T-helper 17 cell (primary cell): Measurements from ENCODE around the gene SYTL3. TPM values are rescaled to one million over a fixed set of nuclear protein-coding genes. Genes with fewer than 3 reads are reported as not detected.
"Not testable (repeated sequence)": the region's sequence is repeated elsewhere in the genome, so short reads cannot be mapped to it uniquely, and the experiment has no call there.

ENCODE experiments used
- ATAC-seq: fragments of 150-1000 bp; cut with Tn5 transposase; 2 replicates; pipeline ENCODE4 v1.10.0; 2021; ENCODE audit warnings: mild to moderate bottlenecking, moderate library complexity
- DNase-seq, 3 donors: peaks; one replicate each; pipeline versions ENCODE4 v3.0.0 to v3.0.0-alpha.2; 2020 to 2021
- H3K9me3 ChIP-seq: one replicate; pipeline ENCODE4 v1.7.0; 2013; ENCODE audit warnings: low read length, mild to moderate bottlenecking; ENCODE audit not compliant: control insufficient read depth, poor library complexity, severe bottlenecking
- H3K27ac Mint-ChIP-seq: one replicate; pipeline ENCODE4 v1.8.0; 2022; ENCODE audit warnings: mild to moderate bottlenecking, moderate library complexity, mixed read lengths
- H3K27me3 Mint-ChIP-seq: one replicate; pipeline ENCODE4 v1.8.0; 2022; ENCODE audit warnings: mixed read lengths
- H3K36me3 Mint-ChIP-seq: one replicate; pipeline ENCODE4 v1.8.0; 2022; ENCODE audit warnings: low read depth, mixed read lengths
- H3K4me1 Mint-ChIP-seq: one replicate; pipeline ENCODE4 v1.8.0; 2022; ENCODE audit warnings: mild to moderate bottlenecking, mixed read lengths
- H3K4me3 Mint-ChIP-seq: one replicate; pipeline ENCODE4 v1.8.0; 2022; ENCODE audit warnings: mild to moderate bottlenecking, moderate library complexity, mixed read lengths
- total RNA-seq, 4 donors: library from RNA in 2 of 4; stranded (reverse) in 2 of 4; gene quantifications; one replicate each; pipeline ENCODE4 v1.2.3 and lab custom pipeline; 2022 to 2026

Gene SYTL3
- total RNA-seq, 2 donors from 2014 or later = 28.9 to 36.1 TPM

- Mint-ChIP-seq H3K4me1 (peaks cover 8% of the 10 kb centered on the region), H3K4me3 (no peak overlapping the region), H3K27me3 (no peaks in the 10 kb centered on the region), H3K36me3 (peaks cover 9% of the 10 kb centered on the region), H3K27ac (peak overlapping the region; percentile 77)
- no peak for ATAC-seq
- no peak for DNase-seq
- no peaks in the 10 kb centered on the region for H3K9me3 ChIP-seq
Observed at GRCh38 chr6:158667360-158667981, 17.6 kb downstream of the SYTL3 start.

DNA sequence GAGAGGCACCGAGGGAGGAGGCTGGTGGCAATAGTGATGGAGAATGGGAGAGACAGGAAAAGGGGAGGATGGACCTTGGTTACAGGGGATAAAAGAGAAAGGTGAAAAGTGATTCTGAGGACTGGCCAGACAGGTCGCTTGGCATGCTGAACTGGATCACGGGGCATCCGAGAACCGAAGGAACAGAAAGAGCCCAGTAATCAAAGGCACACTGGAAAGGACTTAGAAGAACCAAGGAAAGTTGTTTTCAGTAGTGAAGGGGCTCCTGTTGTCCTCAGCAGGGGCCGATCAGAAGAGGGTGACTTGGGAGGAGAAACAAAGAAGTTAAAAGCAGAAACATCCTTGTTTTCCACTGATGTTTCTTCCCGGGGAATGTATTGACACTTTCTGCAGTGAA lies 18.9 kb downstream of the SYTL3 start:
- no peaks in the 10 kb centered on the region for H3K9me3 ChIP-seq
- peak overlapping the region; percentile 77 for H3K27ac Mint-ChIP-seq
- no peaks in the 10 kb centered on the region for H3K27me3 Mint-ChIP-seq
- H3K4me3 Mint-ChIP-seq = no peak overlapping the region
- ATAC-seq (no peak), DNase-seq (no peak)
- peaks cover 9% of the 10 kb centered on the region for H3K36me3 Mint-ChIP-seq
- peaks cover 5% of the 10 kb centered on the region for H3K4me1 Mint-ChIP-seq

DNA sequence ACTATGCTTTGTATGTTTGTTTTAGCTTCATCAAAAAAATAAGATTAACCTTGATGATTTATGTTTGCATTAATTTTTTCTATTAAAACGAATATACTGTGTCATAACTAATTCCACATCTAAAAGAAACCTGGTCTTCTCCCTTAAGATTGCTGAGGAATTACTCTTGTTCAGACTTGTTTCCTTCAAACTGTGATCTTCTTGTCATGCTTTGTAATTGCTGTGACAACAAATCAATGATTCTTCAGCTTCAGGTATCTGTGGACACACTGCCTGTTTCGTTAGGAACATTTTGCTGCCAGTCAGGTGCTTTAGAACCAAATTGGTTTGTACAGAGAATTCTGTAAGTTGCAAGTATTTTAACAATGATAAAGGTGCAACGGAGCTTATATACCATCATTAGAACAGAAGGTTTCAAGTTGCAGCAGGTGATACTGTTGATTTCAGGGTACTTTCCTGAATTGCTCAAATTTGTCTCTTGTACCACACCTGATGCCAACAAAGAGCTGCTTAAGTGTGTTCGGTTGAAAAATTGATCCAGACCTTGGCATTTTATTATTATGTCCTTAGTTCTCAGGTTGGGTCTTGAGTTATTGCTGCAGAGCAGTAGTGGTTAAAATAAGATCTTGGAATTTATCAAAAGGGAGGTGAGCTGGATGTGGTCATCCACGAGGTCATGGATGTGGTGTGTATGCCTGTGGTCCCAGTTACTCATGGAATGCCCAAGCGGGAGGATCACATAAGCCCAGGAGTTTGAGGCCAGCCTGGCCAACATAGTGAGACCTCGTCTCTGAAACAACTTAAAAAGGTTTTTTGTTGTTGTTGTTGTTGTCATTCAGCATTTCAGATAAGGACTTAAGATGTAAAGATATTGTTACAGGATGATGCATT lies 19.5 kb downstream of the SYTL3 start:
- no peak for ATAC-seq
- DNase-seq = no peak
- Mint-ChIP-seq H3K4me1 (peaks cover 7% of the 10 kb centered on the region), H3K36me3 (peaks cover 14% of the 10 kb centered on the region), H3K27me3 (no peaks in the 10 kb centered on the region), H3K4me3 (peak overlapping the region; percentile 36), H3K27ac (peak overlapping the region; percentile 77)
- H3K9me3 ChIP-seq = no peaks in the 10 kb centered on the region

GRCh38 chr6:158672119-158672518 lies 22.3 kb downstream of the SYTL3 start:
- not testable (repeated sequence) for H3K9me3 ChIP-seq, H3K4me3 Mint-ChIP-seq, H3K27me3 Mint-ChIP-seq, ATAC-seq, H3K27ac Mint-ChIP-seq, DNase-seq, H3K4me1 Mint-ChIP-seq
- peaks cover 15% of the 10 kb centered on the region for H3K36me3 Mint-ChIP-seq

DNA sequence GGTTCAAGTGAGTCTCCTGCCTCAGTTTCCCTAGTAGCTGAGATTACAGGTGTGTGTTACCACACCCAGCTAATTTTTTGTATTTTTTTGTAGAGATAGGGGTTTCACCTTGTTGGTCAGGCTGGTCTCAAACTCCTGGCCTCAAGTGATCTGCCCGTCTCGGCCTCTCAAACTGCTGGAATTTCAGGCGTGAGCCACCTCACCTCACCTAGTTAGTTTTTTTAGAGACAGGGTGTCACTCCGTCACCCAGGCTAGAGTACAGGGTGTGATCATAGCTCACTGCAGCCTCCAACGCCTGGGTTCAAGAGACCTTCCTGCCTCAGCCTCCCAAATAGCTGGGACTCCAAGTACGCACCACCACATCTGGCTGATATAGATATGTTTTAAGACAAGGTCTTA lies 22.9 kb downstream of the SYTL3 start:
- DNase-seq (no peak), ATAC-seq (no peak)
- Mint-ChIP-seq H3K4me3 (no peak overlapping the region), H3K27me3 (no peaks in the 10 kb centered on the region), H3K27ac (no peak overlapping the region), H3K4me1 (peaks cover 7% of the 10 kb centered on the region), H3K36me3 (peaks cover 15% of the 10 kb centered on the region)
- no peaks in the 10 kb centered on the region for H3K9me3 ChIP-seq

DNA sequence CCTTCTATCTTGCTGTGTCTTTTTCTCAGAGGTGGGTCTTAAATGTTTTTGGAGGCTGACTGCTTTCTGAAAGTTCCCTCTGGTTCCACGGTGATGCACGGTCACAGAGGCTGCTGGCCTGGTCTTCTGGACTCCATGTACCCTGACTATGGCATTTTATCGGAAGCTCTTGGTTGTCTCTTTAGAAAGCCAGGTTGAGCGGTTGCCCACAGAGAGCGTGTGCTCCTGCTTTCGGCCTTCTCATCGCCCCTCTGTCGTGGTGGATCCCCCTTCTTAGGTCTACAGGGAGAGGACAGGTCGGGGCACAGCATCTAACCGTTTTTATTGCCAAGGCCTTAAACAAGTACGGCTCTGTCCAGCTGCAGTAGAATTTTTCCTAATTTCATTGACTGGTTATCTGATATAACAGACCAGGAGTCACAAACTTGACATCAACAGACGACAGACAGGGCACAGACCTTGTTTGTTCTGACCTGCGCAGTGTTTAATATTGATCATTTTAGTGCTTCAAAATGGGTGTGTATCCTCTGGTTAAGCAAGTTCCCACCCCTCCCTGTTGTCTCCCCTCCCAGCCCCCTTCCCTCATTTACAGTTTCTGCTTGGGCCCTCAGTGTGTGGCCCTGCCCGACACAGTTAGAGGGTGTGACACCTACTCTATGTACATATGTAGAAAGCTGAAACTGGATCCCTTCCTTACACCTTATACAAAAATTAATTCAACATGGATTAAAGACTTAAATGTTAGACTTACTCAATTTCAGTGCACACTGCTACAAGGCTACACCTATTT lies 24.7 kb downstream of the SYTL3 start:
- no peaks in the 10 kb centered on the region for H3K27me3 Mint-ChIP-seq
- H3K36me3 Mint-ChIP-seq = peaks cover 9% of the 10 kb centered on the region
- H3K4me3 Mint-ChIP-seq = peak overlapping the region; percentile 63
- H3K9me3 ChIP-seq = no peaks in the 10 kb centered on the region
- ATAC-seq (no peak), DNase-seq (no peak)
- peaks cover 3% of the 10 kb centered on the region for H3K4me1 Mint-ChIP-seq
- peak overlapping the region; percentile 43 for H3K27ac Mint-ChIP-seq

DNA sequence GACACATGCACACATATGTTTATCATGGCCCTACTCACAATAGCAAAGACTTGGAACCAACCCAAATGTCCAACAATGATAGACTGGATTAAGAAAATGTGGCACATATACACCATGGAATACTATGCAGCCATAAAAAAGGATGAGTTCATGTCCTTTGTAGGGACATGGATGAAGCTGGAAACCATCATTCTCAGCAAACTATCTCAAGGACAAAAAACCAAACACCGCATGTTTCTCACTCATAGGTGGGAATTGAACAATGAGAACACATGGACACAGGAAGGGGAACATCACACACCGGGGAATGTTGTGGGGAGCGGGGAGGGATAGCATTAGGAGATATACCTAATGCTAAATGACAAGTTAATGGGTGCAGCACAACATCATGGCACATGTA lies 27.2 kb downstream of the SYTL3 start:
- not testable (repeated sequence) for H3K27me3 Mint-ChIP-seq, H3K27ac Mint-ChIP-seq, H3K4me3 Mint-ChIP-seq, H3K4me1 Mint-ChIP-seq, H3K9me3 ChIP-seq, H3K36me3 Mint-ChIP-seq, ATAC-seq, DNase-seq

DNA sequence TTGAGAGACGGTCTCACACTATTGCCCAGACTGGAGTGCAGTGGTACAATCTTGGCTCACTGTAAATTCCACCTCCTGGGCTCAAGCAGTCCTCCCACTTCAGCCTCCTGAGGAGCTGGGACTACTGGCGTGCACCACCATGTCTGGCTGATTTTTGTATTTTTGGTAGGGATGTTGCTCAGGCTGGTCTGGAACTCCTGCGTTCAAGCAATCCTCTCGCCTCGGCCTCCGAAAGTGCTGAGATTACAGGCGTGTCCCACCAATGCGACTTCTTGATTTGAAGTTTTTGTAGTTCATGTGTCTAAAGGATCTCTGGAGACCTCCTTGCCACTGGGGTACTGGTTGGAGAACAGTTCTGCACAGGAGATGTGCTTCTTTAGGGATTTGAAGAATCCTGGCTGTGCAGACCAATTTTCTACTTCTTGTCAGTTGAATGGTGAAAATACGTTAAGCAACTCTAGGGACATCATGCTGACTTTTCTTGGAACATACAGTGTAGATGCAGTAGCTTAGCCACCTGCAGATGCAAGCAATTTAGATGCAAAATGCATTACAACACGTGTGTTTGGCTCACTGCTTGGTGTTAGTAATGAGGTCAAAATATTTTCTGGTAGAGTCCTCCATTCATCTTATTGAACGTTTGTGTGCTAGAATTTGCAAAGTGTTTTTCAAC lies 28.2 kb downstream of the SYTL3 start:
- no peaks in the 10 kb centered on the region for H3K9me3 ChIP-seq
- Mint-ChIP-seq H3K4me1 (peaks cover 9% of the 10 kb centered on the region), H3K4me3 (no peak overlapping the region), H3K27me3 (no peaks in the 10 kb centered on the region), H3K36me3 (peaks cover 10% of the 10 kb centered on the region), H3K27ac (peak overlapping the region; percentile 47)
- DNase-seq = no peak
- no peak for ATAC-seq

GRCh38 chr6:158680015-158680414 lies 30.2 kb downstream of the SYTL3 start:
- H3K4me3 Mint-ChIP-seq = no peak overlapping the region
- H3K4me1 Mint-ChIP-seq = peaks cover 15% of the 10 kb centered on the region
- H3K9me3 ChIP-seq = no peaks in the 10 kb centered on the region
- peaks cover 10% of the 10 kb centered on the region for H3K36me3 Mint-ChIP-seq
- no peaks in the 10 kb centered on the region for H3K27me3 Mint-ChIP-seq
- ATAC-seq (no peak), DNase-seq (no peak)
- H3K27ac Mint-ChIP-seq = peak overlapping the region; percentile 43

GRCh38 chr6:158680481-158680880 lies 30.6 kb downstream of the SYTL3 start:
- DNase-seq (no peak), ATAC-seq (no peak)
- Mint-ChIP-seq H3K4me1 (peaks cover 15% of the 10 kb centered on the region), H3K36me3 (peaks cover 10% of the 10 kb centered on the region), H3K27me3 (no peaks in the 10 kb centered on the region), H3K27ac (peak overlapping the region; percentile 43), H3K4me3 (no peak overlapping the region)
- H3K9me3 ChIP-seq = no peaks in the 10 kb centered on the region

DNA sequence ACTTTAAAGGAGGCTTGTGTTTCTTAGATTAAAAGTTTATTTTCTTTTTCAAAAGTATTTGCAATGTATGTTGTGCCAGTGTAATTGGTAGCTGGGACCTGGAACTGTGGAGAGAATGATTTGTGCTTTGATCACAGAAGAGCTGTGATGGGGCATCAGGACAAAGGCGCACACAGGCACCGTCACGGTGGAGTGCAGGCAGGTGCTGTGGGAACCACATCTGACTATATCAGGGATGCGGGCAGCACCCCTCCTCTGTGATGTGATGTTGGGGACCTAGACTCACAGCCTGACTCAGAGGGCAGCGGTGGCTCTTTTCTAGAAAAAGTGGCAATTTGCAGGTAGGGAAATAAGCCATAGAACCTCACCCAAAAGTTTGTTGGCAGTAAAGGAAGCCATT lies 34.5 kb downstream of the SYTL3 start:
- H3K4me3 Mint-ChIP-seq = no peak overlapping the region
- DNase-seq (no peak), ATAC-seq (no peak)
- H3K4me1 Mint-ChIP-seq = peaks cover 37% of the 10 kb centered on the region
- H3K36me3 Mint-ChIP-seq = peaks cover 7% of the 10 kb centered on the region
- peak overlapping the region; percentile 99 for H3K27ac Mint-ChIP-seq
- H3K27me3 Mint-ChIP-seq = no peaks in the 10 kb centered on the region
- no peaks in the 10 kb centered on the region for H3K9me3 ChIP-seq

DNA sequence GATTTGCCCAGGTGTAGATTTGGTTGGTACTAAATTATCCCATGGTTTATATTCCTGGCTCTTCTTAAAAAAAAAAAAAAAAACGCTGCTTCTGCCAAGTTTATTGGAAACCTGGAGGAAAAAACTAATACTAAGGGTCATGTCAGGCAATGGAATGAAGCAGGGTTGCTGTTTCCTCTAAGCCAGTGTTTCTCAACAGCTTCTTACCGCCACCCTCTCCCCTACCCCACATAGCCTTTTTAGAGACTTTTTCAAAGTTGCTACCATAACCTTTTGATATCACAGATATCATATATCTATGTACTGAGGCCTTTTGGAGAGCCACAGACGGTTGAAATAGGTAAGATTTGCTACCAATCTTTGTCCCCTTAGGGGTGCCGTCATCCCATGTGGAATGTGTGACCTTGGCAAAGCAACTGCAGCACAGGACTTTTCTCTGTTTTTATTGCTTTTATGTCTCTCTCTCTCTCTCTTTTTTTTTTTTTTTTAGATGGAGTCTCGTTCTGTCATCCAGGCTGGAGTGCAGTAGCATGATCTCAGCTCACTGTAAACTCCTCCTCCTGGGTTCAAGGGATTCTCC lies 35.0 kb downstream of the SYTL3 start:
- H3K9me3 ChIP-seq = no peaks in the 10 kb centered on the region
- ATAC-seq (no peak), DNase-seq (no peak)
- Mint-ChIP-seq H3K4me1 (peaks cover 35% of the 10 kb centered on the region), H3K27me3 (no peaks in the 10 kb centered on the region), H3K36me3 (peaks cover 5% of the 10 kb centered on the region), H3K4me3 (no peak overlapping the region), H3K27ac (peak overlapping the region; percentile 99)
